ELR (cell line): ENCODE data around the gene RECQL.

ENCODE experiments used
- DNase-seq: peaks from one replicate; pipeline ENCODE4 v3.0.0-alpha.2; 2015; ENCODE audit warnings: low read depth

Gene RECQL

GRCh38 chr12:21501258-21502163 is at the start of gene RECQL, which contains the start of gene GOLT1B:
TSS of gene RECQL (minus strand) at chr12:21501635. CDS start at chr12:21499570, 2,065 bp downstream.
TSS of gene GOLT1B (plus strand) at chr12:21501789. CDS start at chr12:21501924, 135 bp downstream.
- DNase-seq = peak; percentile 99

GRCh38 chr12:21547437-21547836 is 46.0 kb upstream of the RECQL start:
- DNase-seq = no peak

- peak; percentile 6 for DNase-seq
These were observed 45.3 kb upstream of the RECQL start for GRCh38 chr12:21546716-21547115.

- no peak for DNase-seq
These were observed 44.1 kb upstream of the RECQL start for GRCh38 chr12:21545557-21545956.

GRCh38 chr12:21543151-21543550 is 41.7 kb upstream of the RECQL start:
- DNase-seq = no peak

- DNase-seq = no peak
These were observed 41.0 kb upstream of the RECQL start for GRCh38 chr12:21542403-21542802.

GRCh38 chr12:21541773-21542172 is 40.3 kb upstream of the RECQL start:
- no peak for DNase-seq

GRCh38 chr12:21539797-21540196 is 38.4 kb upstream of the RECQL start:
- no peak for DNase-seq

- no peak for DNase-seq
These were observed 36.7 kb upstream of the RECQL start for GRCh38 chr12:21538061-21538653.

- DNase-seq = no peak
These were observed 28.0 kb upstream of the RECQL start for GRCh38 chr12:21529456-21529855.

GRCh38 chr12:21528953-21529352 is 27.5 kb upstream of the RECQL start:
- no peak for DNase-seq

GRCh38 chr12:21527451-21528180 is 26.2 kb upstream of the RECQL start:
- peak; percentile 73 for DNase-seq

GRCh38 chr12:21526721-21527345 is 25.4 kb upstream of the RECQL start:
- DNase-seq = no peak

- DNase-seq = peak; percentile 32
These were observed 24.6 kb upstream of the RECQL start, which contains the start of gene SPX for GRCh38 chr12:21526053-21526452. TSS of gene SPX (plus strand) at chr12:21526296. CDS start at chr12:21526473, 177 bp downstream.

GRCh38 chr12:21523148-21523547 is 21.7 kb upstream of the RECQL start:
- no peak for DNase-seq

- no peak for DNase-seq
These were observed 20.1 kb upstream of the RECQL start for GRCh38 chr12:21521541-21521940.

- DNase-seq = no peak
These were observed 17.0 kb upstream of the RECQL start for GRCh38 chr12:21518451-21518850.

- DNase-seq = no peak
These were observed 14.8 kb upstream of the RECQL start for GRCh38 chr12:21516281-21516680.

- no peak for DNase-seq
These were observed 8.3 kb upstream of the RECQL start for GRCh38 chr12:21509768-21510167.

GRCh38 chr12:21507849-21508248 is 6.4 kb upstream of the RECQL start:
- DNase-seq = no peak

GRCh38 chr12:21505888-21506287 is 4.5 kb upstream of the RECQL start:
- DNase-seq = no peak

- peak; percentile 6 for DNase-seq
These were observed 1.4 kb upstream of the RECQL start for GRCh38 chr12:21502872-21503271.
